H1 (cell line): ENCODE data around the gene WASF3. TPM values are rescaled to one million over a fixed set of nuclear protein-coding genes. Genes with fewer than 3 reads are reported as not detected.

Experiments used
- CBX8 ChIP-seq: fragments of 300-800, 300-1000 bp; sonication (generic); IDR thresholded peaks from 2 replicates; pipeline ENCODE4 v1.7.1; 2016; ENCODE audit warnings: low read depth, low read length, borderline replicate concordance
- KDM5A ChIP-seq: fragments of 200-600 bp; IDR thresholded peaks from 2 replicates; pipeline ENCODE4 v1.7.1; 2012; ENCODE audit warnings: mild to moderate bottlenecking, low read length, inconsistent platforms, mixed read lengths
- MAFK ChIP-seq: IDR thresholded peaks from 2 replicates; pipeline ENCODE4 v1.6.1; 2012; ENCODE audit warnings: low read depth, mild to moderate bottlenecking, improper control_type of control experiment, low read length
- RNF2 ChIP-seq: fragments of 200-900, 300-1000 bp; sonication (generic); IDR thresholded peaks from 2 replicates; pipeline ENCODE4 v1.7.1; 2016; ENCODE audit warnings: borderline replicate concordance, low read depth, mild to moderate bottlenecking, antibody characterized with exemption, low read length; ENCODE audit not compliant: poor library complexity, severe bottlenecking; ENCODE audit errors: missing control alignments
- SP4 ChIP-seq: IDR thresholded peaks from 2 replicates; pipeline ENCODE4 v1.6.1; 2012; ENCODE audit warnings: low read length, inconsistent platforms
- TBP ChIP-seq: IDR thresholded peaks from 2 replicates; pipeline ENCODE4 v1.6.1; 2011; ENCODE audit warnings: low read depth, low read length, improper control_type of control experiment
- polyA plus RNA-seq, 7 experiments: library from polyadenylated mRNA; depleted of rRNA in 3 of 7; stranded (reverse) in 5 of 7; unstranded in 2 of 7; fragments of >200 nt in 5 of 7; fragments of 200-250 nt in 2 of 7; gene quantifications; 1 replicate in 5 of 7; 2 replicates in 1 of 7; 4 replicates in 1 of 7; pipeline versions ENCODE4 v1.2.1 to v1.2.3, GENCODE V29; 2011 to 2013; ENCODE audit warnings: missing spikeins in 2 of 7, mixed read lengths in 2 of 7
- total RNA-seq: library from RNA; stranded (reverse); fragmentation: NEBNext Ultra II Directional; extraction: Animal tissue kit (Norgen Biotek cat#: 25700); gene quantifications from 2 replicates; pipeline ENCODE4 v1.2.1, GENCODE V29; 2021
- TF ChIP-seq, protein P1 (sequence below): IDR thresholded peaks from 2 replicates; pipeline ENCODE4 v1.6.1; 2012; ENCODE audit warnings: inconsistent platforms

Gene WASF3
- total and polyA plus RNA-seq, 2 of the 8 experiments (the other 6 are each of a cell fraction or from before 2014, with no cell fraction given) = 18.7 to 39.8 TPM

DNA sequence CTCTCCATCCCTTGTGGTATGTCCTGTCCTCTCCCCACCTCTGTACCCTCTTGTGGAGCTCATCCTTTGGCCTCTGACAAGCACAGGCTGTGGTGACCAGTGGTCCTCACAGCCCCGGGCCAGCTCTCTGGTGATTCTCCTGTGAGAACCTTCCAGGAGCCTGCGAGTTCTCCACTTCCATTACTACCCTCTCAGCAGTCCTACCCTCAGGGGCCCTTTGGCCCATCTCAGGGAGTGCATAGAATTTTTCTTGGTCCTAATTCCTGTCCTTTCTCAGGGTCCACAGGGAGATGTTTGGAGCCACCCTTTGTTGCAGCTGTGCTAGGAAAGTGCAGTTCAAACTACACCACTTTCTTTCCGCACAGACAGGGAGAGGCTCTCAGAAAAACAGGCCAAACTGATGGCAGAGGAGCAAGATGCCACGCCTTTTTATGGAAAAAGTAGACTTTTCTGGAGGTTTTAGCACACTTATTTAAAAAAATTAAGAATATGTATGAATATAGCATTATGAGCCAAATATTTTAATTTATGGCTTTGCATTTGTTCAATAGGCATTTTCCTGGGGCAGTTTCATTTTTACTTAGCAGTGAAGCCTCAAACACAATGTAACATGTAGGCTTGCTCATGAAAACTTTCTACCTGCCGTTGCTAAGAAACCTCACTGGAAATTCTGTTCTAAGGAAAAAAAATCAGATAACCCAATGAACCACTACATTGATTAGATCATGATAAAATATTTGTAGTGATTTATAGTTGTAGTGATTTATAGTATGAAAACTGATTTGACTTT, 111.1 kb downstream of the WASF3 start (continued):
- no peak for TF ChIP-seq MAFK
- no peak for TF ChIP-seq SP4
- TF ChIP-seq TBP = no peak
- TF ChIP-seq, protein P1, sequence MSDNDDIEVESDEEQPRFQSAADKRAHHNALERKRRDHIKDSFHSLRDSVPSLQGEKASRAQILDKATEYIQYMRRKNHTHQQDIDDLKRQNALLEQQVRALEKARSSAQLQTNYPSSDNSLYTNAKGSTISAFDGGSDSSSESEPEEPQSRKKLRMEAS = no peak
- no peak for TF ChIP-seq RNF2
- TF ChIP-seq CBX8 = no peak
- no peak for TF ChIP-seq KDM5A
- TF ChIP-seq, all 59 proteins: peak for 0
